ENCODE data around the gene TUBB6. TPM values are rescaled to one million over a fixed set of nuclear protein-coding genes. Genes with fewer than 3 reads are reported as not detected.

TUBB6 gene
- total and polyA plus RNA-seq, 2 donors (not counting 3 experiments of a cell fraction or from before 2014, with no cell fraction given) = 440 to 747 TPM

- no peaks in the 10 kb centered on the region for H3K9me3 ChIP-seq (replicated peaks; ENCODE audit: control insufficient read depth, insufficient read depth, low read length)
- TF ChIP-seq POLR2A (IDR thresholded peaks at IDR 0.05; ENCODE audit: low read depth, low read length) = no peak
- no peak for TF ChIP-seq POLR2AphosphoS5 (IDR thresholded peaks at IDR 0.05; ENCODE audit: insufficient read depth, low read depth, low read length)
- no peak for TF ChIP-seq MAX (IDR thresholded peaks at IDR 0.05; ENCODE audit: insufficient read depth, insufficient read length)
- TF ChIP-seq FOS (IDR thresholded peaks at IDR 0.05; ENCODE audit: borderline replicate concordance, insufficient read depth, low read length) = no peak
- TF ChIP-seq JUN (IDR thresholded peaks at IDR 0.05; ENCODE audit: borderline replicate concordance, insufficient read depth, insufficient read length, low read depth) = no peak
- no peak for TF ChIP-seq GATA2 (IDR thresholded peaks at IDR 0.05; ENCODE audit: insufficient read depth, insufficient read length, low read depth, low read length)
- TF ChIP-seq, protein P1, sequence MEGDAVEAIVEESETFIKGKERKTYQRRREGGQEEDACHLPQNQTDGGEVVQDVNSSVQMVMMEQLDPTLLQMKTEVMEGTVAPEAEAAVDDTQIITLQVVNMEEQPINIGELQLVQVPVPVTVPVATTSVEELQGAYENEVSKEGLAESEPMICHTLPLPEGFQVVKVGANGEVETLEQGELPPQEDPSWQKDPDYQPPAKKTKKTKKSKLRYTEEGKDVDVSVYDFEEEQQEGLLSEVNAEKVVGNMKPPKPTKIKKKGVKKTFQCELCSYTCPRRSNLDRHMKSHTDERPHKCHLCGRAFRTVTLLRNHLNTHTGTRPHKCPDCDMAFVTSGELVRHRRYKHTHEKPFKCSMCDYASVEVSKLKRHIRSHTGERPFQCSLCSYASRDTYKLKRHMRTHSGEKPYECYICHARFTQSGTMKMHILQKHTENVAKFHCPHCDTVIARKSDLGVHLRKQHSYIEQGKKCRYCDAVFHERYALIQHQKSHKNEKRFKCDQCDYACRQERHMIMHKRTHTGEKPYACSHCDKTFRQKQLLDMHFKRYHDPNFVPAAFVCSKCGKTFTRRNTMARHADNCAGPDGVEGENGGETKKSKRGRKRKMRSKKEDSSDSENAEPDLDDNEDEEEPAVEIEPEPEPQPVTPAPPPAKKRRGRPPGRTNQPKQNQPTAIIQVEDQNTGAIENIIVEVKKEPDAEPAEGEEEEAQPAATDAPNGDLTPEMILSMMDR (IDR thresholded peaks at IDR 0.05; ENCODE audit: extremely low read depth in 1 of 2, insufficient read depth in 1 of 2, low read depth in 1 of 2, low read length in 2 of 2) = no peak
- TF ChIP-seq MYC (IDR thresholded peaks at IDR 0.05; ENCODE audit: low read depth, low read length) = no peak
- TF ChIP-seq EZH2 (IDR thresholded peaks at IDR 0.05; ENCODE audit: borderline replicate concordance, low read depth, low read length, severe bottlenecking) = no peak
- H3K4me3 ChIP-seq (replicated peaks in 1 of 3; ENCODE audit: insufficient read depth in 1 of 3, low read depth in 1 of 3, low read length in 3 of 3) = no peak overlapping the region
- H3K4me1 ChIP-seq (ENCODE audit: control insufficient read depth, extremely low read depth, insufficient read depth, low read length) = no peaks in the 10 kb centered on the region
- CTCF ChIA-PET = interaction anchor here (1.2 to 1.4 kb wide), 4 partner anchors 11 to 76 kb away, joined by 3 to 4 read pairs (median 3); no protein-coding TSS in a partner anchor
- dilution Hi-C loops (cut with MboI; ENCODE audit: extremely low pct_ligation_motif_present, low sequenced_read_pairs) (no loop called here), intact Hi-C loops (cut with micrococcal nuclease) (no loop called here)
- peaks cover 14 to 20% of the 10 kb centered on the region in 2 experiments for H3K36me3 ChIP-seq (ENCODE audit: control insufficient read depth in 2 of 2, extremely low read depth in 1 of 2, insufficient read depth in 2 of 2, low read length in 2 of 2)
- H4K20me1 ChIP-seq (replicated peaks; ENCODE audit: control insufficient read depth, extremely low read depth, insufficient read depth, low read length) = no peaks in the 10 kb centered on the region
- POLR2A ChIA-PET = no interaction called here
- no peak overlapping the region for H3K4me2 ChIP-seq (ENCODE audit: insufficient read depth, low read length)
- H3K79me2 ChIP-seq (ENCODE audit: control insufficient read depth, insufficient read depth, low read length) = no peaks in the 10 kb centered on the region
- no peaks in the 10 kb centered on the region for H3K9me1 ChIP-seq (replicated peaks; ENCODE audit: control insufficient read depth, extremely low read depth, insufficient read depth, low read length)
- no peak overlapping the region for H2AFZ ChIP-seq (ENCODE audit: low read depth, low read length)
- no peak overlapping the region for H3K27ac ChIP-seq (ENCODE audit: insufficient read depth, low read depth, low read length)
- FAIRE-seq (no peak), DNase-seq (ENCODE audit: low read depth, low spot score) (no peak)
- no peak overlapping the region for H3K9ac ChIP-seq (replicated peaks; ENCODE audit: extremely low read depth, insufficient read depth, low read length)
- no peaks in the 10 kb centered on the region for H3K27me3 ChIP-seq (ENCODE audit: control insufficient read depth in 2 of 2, insufficient read depth in 2 of 2, low read length in 2 of 2)
- no TSS peak for BruUV-seq (replicated peaks)
These were observed 39.9 kb downstream of the TUBB6 start for GRCh38 chr18:12347895-12348294.

Data from endothelial cell of umbilical vein (primary cell).